Measurements from ENCODE around the gene THTPA. TPM values are rescaled to one million over a fixed set of nuclear protein-coding genes. Genes with fewer than 3 reads are reported as not detected.

Gene THTPA
- total RNA-seq, 2 donors from 2014 or later: 13.0 to 17.0 TPM

DNA sequence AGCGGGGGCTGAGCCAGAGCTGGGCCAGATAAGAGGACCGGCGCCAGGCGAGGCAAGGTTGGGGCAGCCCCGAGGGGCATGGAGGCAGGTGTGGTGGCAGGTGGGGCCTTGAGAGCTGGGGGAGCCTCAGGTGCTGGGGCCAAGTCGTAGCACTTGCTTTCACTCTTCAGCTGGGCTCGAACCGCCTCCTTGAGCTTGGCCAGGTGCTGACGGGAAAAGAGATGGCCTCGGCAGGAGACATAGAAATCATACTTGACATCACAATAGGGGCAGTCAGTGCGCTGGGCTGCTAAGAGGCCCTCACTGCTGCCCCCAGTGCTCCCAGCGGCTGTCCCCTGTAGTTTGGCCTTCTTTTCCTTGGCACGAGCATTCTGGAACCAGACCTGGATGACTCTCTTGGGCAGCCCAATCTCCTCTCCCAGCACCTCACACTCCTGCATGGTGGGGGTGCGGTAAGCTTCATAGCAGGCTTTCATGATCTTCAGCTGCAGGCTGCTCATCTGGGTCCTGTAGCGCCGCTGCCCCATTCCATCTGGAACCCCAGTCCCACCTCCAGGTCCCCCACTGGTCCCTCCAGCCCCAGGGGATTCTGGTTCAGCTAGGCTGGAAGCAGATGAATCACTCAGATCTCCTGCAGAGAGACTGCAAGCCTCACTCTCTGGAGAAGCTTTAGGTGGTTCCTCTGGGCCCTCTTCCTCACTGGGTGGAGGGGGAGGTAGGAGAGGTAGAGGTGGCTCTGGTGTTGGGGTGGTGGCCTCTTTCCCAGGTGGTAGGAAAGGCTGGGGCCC, 32.6 kb upstream of the THTPA start:
- Mint-ChIP-seq H3K27ac (peak overlapping the region; percentile 35), H3K27me3 (ENCODE audit: insufficient read depth) (peaks cover 2% of the 10 kb centered on the region), H3K4me1 (peaks cover 11% of the 10 kb centered on the region), H3K36me3 (ENCODE audit: low read depth) (peaks cover 27% of the 10 kb centered on the region), H3K4me3 (no peak overlapping the region), H3K9me3 (no peaks in the 10 kb centered on the region)
- Histone ChIP-seq H3K36me3 (ENCODE audit: control insufficient read depth, insufficient read depth, low read length) (peaks cover 10% of the 10 kb centered on the region), H3K27ac (ENCODE audit: low read depth, low read length) (no peak overlapping the region), H3K4me1 (ENCODE audit: control insufficient read depth, insufficient read depth, low read length) (no peaks in the 10 kb centered on the region), H3K27me3 (ENCODE audit: control insufficient read depth, insufficient read depth, low read length, poor library complexity, severe bottlenecking) (no peaks in the 10 kb centered on the region), H3K4me3 (ENCODE audit: low read length) (no peak overlapping the region), H3K9ac (ENCODE audit: extremely low read depth, low read length, poor library complexity, severe bottlenecking) (no peak overlapping the region), H3K9me3 (ENCODE audit: control insufficient read depth, low read length) (no peaks in the 10 kb centered on the region)
- TF ChIP-seq, protein P1, sequence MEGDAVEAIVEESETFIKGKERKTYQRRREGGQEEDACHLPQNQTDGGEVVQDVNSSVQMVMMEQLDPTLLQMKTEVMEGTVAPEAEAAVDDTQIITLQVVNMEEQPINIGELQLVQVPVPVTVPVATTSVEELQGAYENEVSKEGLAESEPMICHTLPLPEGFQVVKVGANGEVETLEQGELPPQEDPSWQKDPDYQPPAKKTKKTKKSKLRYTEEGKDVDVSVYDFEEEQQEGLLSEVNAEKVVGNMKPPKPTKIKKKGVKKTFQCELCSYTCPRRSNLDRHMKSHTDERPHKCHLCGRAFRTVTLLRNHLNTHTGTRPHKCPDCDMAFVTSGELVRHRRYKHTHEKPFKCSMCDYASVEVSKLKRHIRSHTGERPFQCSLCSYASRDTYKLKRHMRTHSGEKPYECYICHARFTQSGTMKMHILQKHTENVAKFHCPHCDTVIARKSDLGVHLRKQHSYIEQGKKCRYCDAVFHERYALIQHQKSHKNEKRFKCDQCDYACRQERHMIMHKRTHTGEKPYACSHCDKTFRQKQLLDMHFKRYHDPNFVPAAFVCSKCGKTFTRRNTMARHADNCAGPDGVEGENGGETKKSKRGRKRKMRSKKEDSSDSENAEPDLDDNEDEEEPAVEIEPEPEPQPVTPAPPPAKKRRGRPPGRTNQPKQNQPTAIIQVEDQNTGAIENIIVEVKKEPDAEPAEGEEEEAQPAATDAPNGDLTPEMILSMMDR (conservative IDR thresholded peaks at IDR 0.05): no peak
- 95% methylated on average over 7 to 16 of the region's 16 CpGs for WGBS, 2 experiments (ENCODE audit: insufficient coverage in 1 of 2, insufficient read length in 1 of 2)
- DNase-seq: no peak

DNA sequence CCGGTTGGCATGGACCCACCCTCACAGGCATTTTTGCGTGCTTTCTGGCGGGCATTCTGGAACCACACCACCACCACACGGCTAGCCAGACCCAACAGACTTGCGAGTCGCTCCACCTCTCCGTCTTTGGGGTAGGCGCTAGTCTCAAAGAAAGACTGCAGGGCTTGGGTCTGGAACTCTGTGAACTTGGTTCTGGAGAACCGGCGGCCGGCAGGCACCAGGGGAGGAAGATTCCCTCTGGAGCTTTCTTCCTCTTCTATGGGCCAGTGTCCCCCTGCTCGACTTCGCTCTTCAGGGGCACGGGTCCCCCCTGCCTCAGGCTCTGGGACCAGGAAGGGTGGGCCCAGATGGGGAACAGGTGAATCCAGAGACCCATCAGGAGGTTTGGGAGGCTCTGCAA, 31.1 kb upstream of the THTPA start:
- TF ChIP-seq, protein P1 (conservative IDR thresholded peaks at IDR 0.05): no peak
- Mint-ChIP-seq H3K36me3 (ENCODE audit: low read depth) (peaks cover 28% of the 10 kb centered on the region), H3K4me1 (peaks cover 9% of the 10 kb centered on the region), H3K4me3 (no peak overlapping the region), H3K27me3 (ENCODE audit: insufficient read depth) (no peaks in the 10 kb centered on the region), H3K9me3 (no peaks in the 10 kb centered on the region), H3K27ac (no peak overlapping the region)
- 92 to 94% methylated on average over 8 to 14 of the region's 14 CpGs for WGBS, 2 experiments (ENCODE audit: insufficient coverage in 1 of 2, insufficient read length in 1 of 2)
- no peaks in the 10 kb centered on the region for H3K9me3 ChIP-seq (ENCODE audit: control insufficient read depth, low read length)
- H3K9ac ChIP-seq (ENCODE audit: extremely low read depth, low read length, poor library complexity, severe bottlenecking): no peak overlapping the region
- peaks cover 10% of the 10 kb centered on the region for H3K36me3 ChIP-seq (ENCODE audit: control insufficient read depth, insufficient read depth, low read length)
- no peak for DNase-seq
- H3K4me3 ChIP-seq (ENCODE audit: low read length): no peak overlapping the region
- H3K4me1 ChIP-seq (ENCODE audit: control insufficient read depth, insufficient read depth, low read length): no peaks in the 10 kb centered on the region
- H3K27me3 ChIP-seq (ENCODE audit: control insufficient read depth, insufficient read depth, low read length, poor library complexity, severe bottlenecking): no peaks in the 10 kb centered on the region
- no peak overlapping the region for H3K27ac ChIP-seq (ENCODE audit: low read depth, low read length)

DNA sequence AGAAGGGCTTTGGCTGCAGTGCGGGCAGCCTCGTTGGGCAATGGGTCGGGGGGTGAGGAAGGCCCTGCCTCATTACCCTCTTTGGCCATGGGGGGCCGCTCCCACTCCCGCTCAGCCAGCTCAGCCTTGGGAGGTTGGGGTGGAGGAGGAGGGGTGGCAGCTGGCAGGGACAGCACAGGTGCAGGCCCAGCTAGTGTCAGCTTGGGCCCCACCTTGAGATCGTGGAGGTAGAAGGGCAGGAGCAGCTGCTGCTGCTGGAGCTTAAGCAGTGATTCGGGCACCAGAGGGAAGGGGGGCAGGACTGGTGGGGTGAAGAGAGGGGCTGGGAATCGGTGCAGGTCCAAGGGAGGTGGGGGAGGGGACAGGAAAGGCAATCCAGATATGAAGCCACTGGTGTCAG, 30.5 kb upstream of the THTPA start:
- H3K27me3 ChIP-seq (ENCODE audit: control insufficient read depth, insufficient read depth, low read length, poor library complexity, severe bottlenecking): no peaks in the 10 kb centered on the region

More for the DNA sequence above, 30.5 kb upstream of the THTPA start:
- Mint-ChIP-seq H3K36me3 (ENCODE audit: low read depth) (peaks cover 28% of the 10 kb centered on the region), H3K27me3 (ENCODE audit: insufficient read depth) (no peaks in the 10 kb centered on the region), H3K27ac (no peak overlapping the region), H3K4me3 (no peak overlapping the region), H3K4me1 (peaks cover 9% of the 10 kb centered on the region), H3K9me3 (no peaks in the 10 kb centered on the region)
- TF ChIP-seq, protein P1 (conservative IDR thresholded peaks at IDR 0.05): no peak
- peaks cover 10% of the 10 kb centered on the region for H3K36me3 ChIP-seq (ENCODE audit: control insufficient read depth, insufficient read depth, low read length)
- H3K9ac ChIP-seq (ENCODE audit: extremely low read depth, low read length, poor library complexity, severe bottlenecking): no peak overlapping the region
- WGBS, 2 experiments (ENCODE audit: insufficient coverage in 1 of 2, insufficient read length in 1 of 2): 80 to 93% methylated on average over 1 to 8 of the region's 8 CpGs
- no peak overlapping the region for H3K4me3 ChIP-seq (ENCODE audit: low read length)
- no peak for DNase-seq
- no peaks in the 10 kb centered on the region for H3K9me3 ChIP-seq (ENCODE audit: control insufficient read depth, low read length)
- H3K27ac ChIP-seq (ENCODE audit: low read depth, low read length): no peak overlapping the region
- H3K4me1 ChIP-seq (ENCODE audit: control insufficient read depth, insufficient read depth, low read length): no peaks in the 10 kb centered on the region

Measured in endodermal cell (in vitro differentiated cells).